Aorta (tissue), 5 donors: ENCODE data around the gene RNF11. TPM values are rescaled to one million over a fixed set of nuclear protein-coding genes. Genes with fewer than 3 reads are reported as not detected.
"Not testable (repeated sequence)": the region's sequence is repeated elsewhere in the genome, so short reads cannot be mapped to it uniquely, and the experiment has no call there.

ENCODE experiments used
- ATAC-seq: fragments of 200-7000 bp; cut with Tn5 transposase; one replicate; pipeline ENCODE4 v1.9.1; 2022; ENCODE audit warnings: moderate library complexity; ENCODE audit not compliant: low FRiP score
- DNase-seq, 2 donors: peaks; one replicate each; pipeline ENCODE4 v3.0.0-alpha.2; 2020
- H3K27ac ChIP-seq, 2 donors: one replicate each; pipeline ENCODE4 v1.5.1; 2013; ENCODE audit warnings: low read length in 2 of 2, mild to moderate bottlenecking in 2 of 2, moderate library complexity in 2 of 2, control low read depth in 1 of 2, inconsistent platforms in 1 of 2, low read depth in 1 of 2
- H3K27me3 ChIP-seq, 2 donors: one replicate each; pipeline ENCODE4 v1.6.1; 2013; ENCODE audit warnings: control low read depth in 1 of 2, low read length in 1 of 2, mild to moderate bottlenecking in 1 of 2, moderate library complexity in 1 of 2; ENCODE audit not compliant: insufficient read depth in 2 of 2, control insufficient read depth in 1 of 2
- H3K36me3 ChIP-seq, 2 donors: one replicate each; pipeline ENCODE4 v1.6.1; 2013; ENCODE audit warnings: control low read depth in 1 of 2, low read length in 1 of 2, mild to moderate bottlenecking in 1 of 2; ENCODE audit not compliant: insufficient read depth in 2 of 2, control insufficient read depth in 1 of 2
- H3K4me1 ChIP-seq, 2 donors: one replicate each; pipeline ENCODE4 v1.6.1; 2013; ENCODE audit warnings: low read length in 2 of 2, control low read depth in 1 of 2, mild to moderate bottlenecking in 1 of 2, moderate library complexity in 1 of 2; ENCODE audit not compliant: insufficient read depth in 2 of 2, control insufficient read depth in 1 of 2
- H3K4me3 ChIP-seq, 2 donors: one replicate each; pipeline ENCODE4 v1.5.1; 2013; ENCODE audit warnings: low read length in 2 of 2, control low read depth in 1 of 2, mild to moderate bottlenecking in 1 of 2
- H3K9me3 ChIP-seq: one replicate; pipeline ENCODE4 v1.6.1; 2013; ENCODE audit warnings: mild to moderate bottlenecking, low read length; ENCODE audit not compliant: control insufficient read depth
- WGBS, 2 donors: extraction: QIAGEN DNeasy Blood & Tissue Kit; methylation state at CpG; one replicate each; pipeline ENCODE4 v1.1.7; 2013; 5-methylcytosine and 5-hydroxymethylcytosine counted together
- intact Hi-C, 2 donors: fragments of 100-400 bp; cut with DNase I; formaldehyde crosslinking; loops; one replicate each; pipeline versions ENCODE4 v1.14.2 to v1.15.0; 2022
- polyA plus RNA-seq, 2 donors: library from polyadenylated mRNA; stranded (reverse); fragments of 200-250 nt; gene quantifications; one replicate each; pipeline ENCODE4 v1.2.3, GENCODE V29; 2013
- total RNA-seq, 2 donors: library from RNA; stranded (reverse); fragmentation: NEBNext Ultra II Directional; extraction: Animal tissue kit (Norgen Biotek cat#: 25700); gene quantifications; one replicate each; pipeline ENCODE4 v1.2.1, GENCODE V29; 2021
- donor health status: healthy with polysubstance abuse.
- donor health status: Bipolar disorder and iron deficiency.
- donor health status: DM: no; HTN: no; CAD: no.
- donor health status: DM: no; HTN: no; CAD: no.
- donor health status: DM: yes; HTN: yes; CAD: no.

The RNF11 gene
- total and polyA plus RNA-seq, 4 donors: 110 to 168 (median 134) TPM

- intact Hi-C loops: no loop called here
- Histone ChIP-seq H3K27ac (no peak overlapping the region), H3K36me3 (no peaks in the 10 kb centered on the region), H3K27me3 (no peaks in the 10 kb centered on the region), H3K4me1 (peaks cover 8 to 9% of the 10 kb centered on the region in 2 donors), H3K9me3 (no peaks in the 10 kb centered on the region), H3K4me3 (no peak overlapping the region)
- 45 to 52% methylated on average over 4 of the region's 4 CpGs for WGBS, 2 donors
- ATAC-seq (no peak), DNase-seq (no peak)
These were observed 6.5 kb downstream of the RNF11 start for GRCh38 chr1:51242546-51242945.

DNA sequence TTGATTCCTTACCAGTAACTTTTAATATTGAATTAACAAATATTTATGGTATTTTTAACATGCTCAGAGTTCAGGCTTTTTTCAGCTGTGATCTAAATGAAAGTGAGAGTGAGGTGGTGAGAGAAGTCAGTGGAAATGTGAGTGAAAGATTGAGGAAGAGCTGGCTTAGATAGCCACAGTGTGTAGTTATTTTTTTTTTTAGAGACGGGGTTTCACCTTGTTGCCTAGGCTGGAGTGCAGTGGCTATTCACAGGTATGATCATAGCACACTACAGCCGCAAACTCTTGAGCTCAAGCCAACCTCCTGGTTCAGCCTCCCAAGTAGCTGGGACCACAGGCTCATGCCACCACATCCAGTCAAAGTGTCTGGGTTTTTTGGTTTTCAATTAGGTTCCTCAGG is 10.9 kb downstream of the RNF11 start:
- no peak for DNase-seq
- Histone ChIP-seq H3K4me3 (no peak overlapping the region), H3K27ac (no peak overlapping the region), H3K9me3 (no peaks in the 10 kb centered on the region), H3K36me3 (no peaks in the 10 kb centered on the region), H3K27me3 (no peaks in the 10 kb centered on the region), H3K4me1 (peaks cover 0 to 4% of the 10 kb centered on the region in 2 donors)
- ATAC-seq: no peak
- WGBS, 2 donors: 88 to 100% methylated on average over 2 of the region's 2 CpGs
- intact Hi-C loops: no loop called here

DNA sequence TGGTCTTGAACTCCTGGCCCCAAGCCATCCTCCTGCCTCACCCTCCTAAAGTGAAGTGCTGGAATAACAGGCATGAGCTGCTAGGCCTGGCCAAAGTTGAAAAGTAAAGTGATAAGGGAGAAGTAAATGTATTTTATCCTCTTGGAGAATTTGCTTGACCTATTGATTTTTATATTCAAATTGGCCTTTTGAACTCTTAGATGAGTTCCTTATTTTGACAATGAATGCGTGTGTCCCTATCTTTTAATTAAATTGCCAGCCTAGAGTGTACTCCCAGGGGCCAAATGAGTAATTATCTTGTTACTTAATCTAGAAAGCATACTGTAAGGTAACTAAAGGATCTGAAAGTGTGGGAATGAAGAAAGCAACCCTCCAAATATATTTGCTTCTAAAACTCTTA is 11.4 kb downstream of the RNF11 start:
- ATAC-seq: no peak

GRCh38 chr1:51249445-51249844 is 13.4 kb downstream of the RNF11 start:
- intact Hi-C loops: no loop called here
- WGBS, 2 donors: 91 to 95% methylated on average over 1 of the region's 1 CpG

More for the DNA sequence above, 11.4 kb downstream of the RNF11 start:
- Histone ChIP-seq H3K27ac (no peak overlapping the region), H3K4me1 (peaks cover 0 to 4% of the 10 kb centered on the region in 2 donors), H3K4me3 (no peak overlapping the region), H3K27me3 (no peaks in the 10 kb centered on the region), H3K9me3 (no peaks in the 10 kb centered on the region), H3K36me3 (no peaks in the 10 kb centered on the region)
- WGBS, 2 donors: 77 to 80% methylated on average over 1 of the region's 1 CpG
- DNase-seq: no peak
- intact Hi-C loops: no loop called here

DNA sequence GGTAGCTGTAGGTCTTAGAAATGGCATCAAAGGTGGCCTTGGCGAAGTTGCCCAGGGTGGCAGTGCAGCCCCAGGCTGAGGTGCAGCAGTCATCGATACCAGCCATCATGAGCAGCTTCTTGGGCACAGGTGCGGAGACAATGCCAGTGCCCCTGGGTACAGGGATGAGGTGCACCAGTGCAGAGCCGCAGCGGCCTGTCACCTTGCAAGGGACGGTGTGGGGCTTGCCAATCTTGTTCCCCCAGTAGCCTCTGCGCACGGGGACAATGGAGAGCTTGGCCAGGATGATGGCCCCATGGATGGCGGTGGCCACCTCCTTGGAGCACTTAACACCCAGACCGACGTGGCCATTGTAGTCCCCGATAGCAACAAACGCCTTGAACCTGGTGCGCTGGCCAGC is 14.7 kb downstream of the RNF11 start:
- ATAC-seq, H3K36me3 ChIP-seq, H3K27me3 ChIP-seq, H3K27ac ChIP-seq, H3K4me3 ChIP-seq, intact Hi-C loops, H3K9me3 ChIP-seq, H3K4me1 ChIP-seq, DNase-seq: not testable (repeated sequence)
- 97 to 99% methylated on average over 14 of the region's 14 CpGs for WGBS, 2 donors

More at GRCh38 chr1:51249445-51249844, 13.4 kb downstream of the RNF11 start:
- H3K36me3 ChIP-seq: no peaks in the 10 kb centered on the region
- ATAC-seq (no peak), DNase-seq (no peak)
- H3K27me3 ChIP-seq: no peaks in the 10 kb centered on the region
- H3K4me1 ChIP-seq: peaks cover 0 to 2% of the 10 kb centered on the region in 2 donors
- no peak overlapping the region for H3K27ac ChIP-seq
- H3K4me3 ChIP-seq: no peak overlapping the region
- no peaks in the 10 kb centered on the region for H3K9me3 ChIP-seq

GRCh38 chr1:51251165-51251564 is 15.1 kb downstream of the RNF11 start:
- intact Hi-C loops, H3K27ac ChIP-seq: not testable (repeated sequence)

DNA sequence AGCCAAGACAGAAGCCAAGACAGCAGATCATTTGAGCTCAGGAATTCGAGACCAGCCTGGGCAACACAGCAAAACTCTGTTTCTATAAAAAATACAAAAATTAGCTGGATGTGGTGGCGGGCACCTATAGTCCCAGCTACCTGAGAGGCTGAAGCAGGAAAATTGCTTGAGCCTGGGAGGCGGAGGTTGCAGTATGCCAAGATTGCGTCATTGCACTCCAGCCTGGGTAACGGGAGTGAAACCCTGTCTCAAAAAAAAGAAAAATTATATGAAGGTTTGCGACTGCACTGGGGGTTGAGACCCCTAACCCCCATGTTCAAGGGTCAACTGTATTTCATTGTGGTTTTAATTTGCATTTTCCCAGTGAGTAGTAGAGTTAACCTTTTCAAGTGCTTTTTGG is 16.3 kb downstream of the RNF11 start:
- ATAC-seq (no peak), DNase-seq (no peak)
- H3K27ac ChIP-seq: no peak overlapping the region
- H3K36me3 ChIP-seq: no peaks in the 10 kb centered on the region
- peaks cover 2 to 6% of the 10 kb centered on the region in 2 donors for H3K4me1 ChIP-seq
- no peaks in the 10 kb centered on the region for H3K9me3 ChIP-seq
- no peaks in the 10 kb centered on the region for H3K27me3 ChIP-seq
- WGBS, 2 donors: 83 to 84% methylated on average over 6 of the region's 6 CpGs
- no peak overlapping the region for H3K4me3 ChIP-seq
- intact Hi-C loops: no loop called here

More at GRCh38 chr1:51251165-51251564, 15.1 kb downstream of the RNF11 start:
- not testable (repeated sequence) for H3K36me3 ChIP-seq, H3K4me3 ChIP-seq, ATAC-seq, H3K9me3 ChIP-seq, H3K4me1 ChIP-seq, DNase-seq, H3K27me3 ChIP-seq
- WGBS, 2 donors: 97 to 98% methylated on average over 20 of the region's 20 CpGs

- DNase-seq: no peak
- no peaks in the 10 kb centered on the region for H3K36me3 ChIP-seq
- H3K4me3 ChIP-seq: no peak overlapping the region
- no peaks in the 10 kb centered on the region for H3K27me3 ChIP-seq
- intact Hi-C loops: no loop called here
- no peaks in the 10 kb centered on the region for H3K9me3 ChIP-seq
- WGBS, 2 donors: 60 to 61% methylated on average over 5 of the region's 5 CpGs
- ATAC-seq: no peak
- no peak overlapping the region for H3K27ac ChIP-seq
- H3K4me1 ChIP-seq: peaks cover 2 to 6% of the 10 kb centered on the region in 2 donors
These were observed 17.6 kb downstream of the RNF11 start for GRCh38 chr1:51253691-51254090.

GRCh38 chr1:51255331-51255730 is 19.3 kb downstream of the RNF11 start:
- H3K4me3 ChIP-seq: no peak overlapping the region
- ATAC-seq (no peak), DNase-seq (no peak)
- WGBS, 2 donors: 31 to 39% methylated on average over 3 of the region's 3 CpGs
- no peaks in the 10 kb centered on the region for H3K27me3 ChIP-seq
- no peaks in the 10 kb centered on the region for H3K9me3 ChIP-seq
- H3K27ac ChIP-seq: peak overlapping the region in 1 of 2 donors; percentile 8
- no peaks in the 10 kb centered on the region for H3K36me3 ChIP-seq
- intact Hi-C loops: no loop called here
- peaks cover 2 to 6% of the 10 kb centered on the region in 2 donors for H3K4me1 ChIP-seq
